H1 (cell line): ENCODE results near the gene GBF1. TPM values are rescaled to one million over a fixed set of nuclear protein-coding genes. Genes with fewer than 3 reads are reported as not detected.

Experiments used
- CTCF ChIA-PET: fragments of 300-600 bp; sonication (Branson Sonifier 250); formaldehyde crosslinking; loops from one replicate; lab custom pipeline; 2021; ENCODE audit not compliant: partially characterized antibody; lab: Charles Lee
- POLR2A ChIA-PET: fragments of 300-600 bp; sonication (Branson Sonifier 250); formaldehyde crosslinking; loops from one replicate; lab custom pipeline; 2021; ENCODE audit warnings: inconsistent platforms; ENCODE audit not compliant: partially characterized antibody; lab: Charles Lee
- DNase-seq, 2 experiments: peaks; one replicate each; pipeline versions ENCODE4 v3.0.0 to v3.0.0-alpha.2; 2010 to 2022; ENCODE audit warnings: low spot score in 2 of 2, low read depth in 1 of 2, mixed read lengths in 1 of 2
- FAIRE-seq: peaks from 2 replicates; lab custom pipeline; 2011; peaks lifted over from hg19 to GRCh38; lab: Jason Lieb, UNC
- H2AFZ ChIP-seq: 2 replicates; pipeline ENCODE4 v1.8.1; 2012; ENCODE audit warnings: low read length, inconsistent platforms
- H2AK5ac ChIP-seq: 2 replicates; pipeline ENCODE4 v1.6.1; 2013; ENCODE audit warnings: low read depth, low read length
- H2BK120ac ChIP-seq: replicated peaks from 2 replicates; pipeline ENCODE3; 2013; ENCODE audit warnings: low read depth, low read length, inconsistent platforms
- H2BK12ac ChIP-seq: 2 replicates; pipeline ENCODE4 v1.6.1; 2013; ENCODE audit warnings: low read depth, low read length
- H2BK15ac ChIP-seq: 2 replicates; pipeline ENCODE4 v1.6.1; 2013; ENCODE audit warnings: low read length
- H2BK20ac ChIP-seq: 2 replicates; pipeline ENCODE4 v1.6.1; 2013; ENCODE audit warnings: low read length
- H2BK5ac ChIP-seq: 2 replicates; pipeline ENCODE4 v1.6.1; 2013; ENCODE audit warnings: low read depth, low read length
- H3K14ac ChIP-seq: 2 replicates; pipeline ENCODE4 v1.6.1; 2013; ENCODE audit warnings: inconsistent platforms; ENCODE audit not compliant: insufficient read length
- H3K18ac ChIP-seq: 2 replicates; pipeline ENCODE4 v1.6.1; 2013; ENCODE audit warnings: low read length; ENCODE audit errors: extremely low read depth
- H3K23ac ChIP-seq: 2 replicates; pipeline ENCODE4 v1.6.1; 2013; ENCODE audit warnings: inconsistent platforms; ENCODE audit not compliant: insufficient read length
- H3K23me2 ChIP-seq: 2 replicates; pipeline ENCODE4 v1.6.1; 2013; ENCODE audit warnings: low read depth, low read length
- H3K27ac ChIP-seq: 2 replicates; pipeline ENCODE4 v1.6.1; 2011; ENCODE audit warnings: low read depth, low read length, inconsistent platforms
- H3K27me3 ChIP-seq, 4 experiments: replicated peaks in 1 of 4; 1 replicate in 1 of 4; 2 replicates in 3 of 4; pipeline versions ENCODE4 v1.6.1 to v1.8.1; 2011 to 2013; ENCODE audit warnings: low read length in 3 of 4, mild to moderate bottlenecking in 3 of 4, inconsistent platforms in 2 of 4, mixed read lengths in 2 of 4, moderate library complexity in 1 of 4; ENCODE audit not compliant: control insufficient read depth in 3 of 4, insufficient read depth in 3 of 4; ENCODE audit errors: extremely low read depth in 1 of 4
- H3K36me3 ChIP-seq, 4 experiments: 2 replicates each; pipeline versions ENCODE4 v1.6.1 to v1.8.1; 2011 to 2013; ENCODE audit warnings: mild to moderate bottlenecking in 4 of 4, low read length in 3 of 4, moderate library complexity in 2 of 4, control low read depth in 1 of 4, inconsistent platforms in 1 of 4; ENCODE audit not compliant: insufficient read depth in 4 of 4, control insufficient read depth in 2 of 4
- H3K4ac ChIP-seq: replicated peaks from 2 replicates; pipeline ENCODE3; 2013; ENCODE audit warnings: low read length, low read depth, mixed read lengths, inconsistent platforms; ENCODE audit not compliant: insufficient read length
- H3K4me1 ChIP-seq, 4 experiments: replicated peaks in 1 of 4; 1 replicate in 1 of 4; 2 replicates in 3 of 4; pipeline versions ENCODE4 v1.6.1 to v1.8.1; 2011 to 2013; ENCODE audit warnings: low read length in 3 of 4, inconsistent platforms in 2 of 4, mixed read lengths in 1 of 4; ENCODE audit not compliant: insufficient read depth in 4 of 4, control insufficient read depth in 3 of 4
- H3K4me2 ChIP-seq, 2 experiments: 2 replicates each; pipeline versions ENCODE4 v1.6.1 to v1.8.1; 2011 to 2013; ENCODE audit warnings: low read depth in 2 of 2, low read length in 2 of 2, control low read depth in 1 of 2, inconsistent platforms in 1 of 2, mild to moderate bottlenecking in 1 of 2; ENCODE audit not compliant: insufficient read depth in 1 of 2
- H3K4me3 ChIP-seq, 4 experiments: fragments of 200-600, 300-600 bp in 1 of 4; sonication (generic), shearing (Covaris generic), sonication (Bioruptor Twin) in 1 of 4; 2 replicates each; pipeline versions ENCODE4 v1.5.1 to v1.8.1; 2011 to 2016; ENCODE audit warnings: low read length in 4 of 4, low read depth in 3 of 4, control low read depth in 2 of 4, inconsistent platforms in 2 of 4, mild to moderate bottlenecking in 2 of 4, mixed read lengths in 1 of 4, moderate library complexity in 1 of 4; ENCODE audit not compliant: insufficient read depth in 2 of 4; ENCODE audit errors: extremely low read depth in 1 of 4
- H3K56ac ChIP-seq: replicated peaks from 2 replicates; pipeline ENCODE3; 2013; ENCODE audit warnings: low read depth, mild to moderate bottlenecking, mixed read lengths, low read length, inconsistent platforms; ENCODE audit not compliant: insufficient read length
- H3K79me1 ChIP-seq: 2 replicates; pipeline ENCODE4 v1.6.1; 2013; ENCODE audit warnings: low read depth, low read length, control low read depth
- H3K79me2 ChIP-seq, 2 experiments: 2 replicates each; pipeline versions ENCODE4 v1.6.1 to v1.8.1; 2012 to 2013; ENCODE audit warnings: low read length in 2 of 2, mild to moderate bottlenecking in 2 of 2, inconsistent platforms in 1 of 2; ENCODE audit not compliant: insufficient read depth in 2 of 2, control insufficient read depth in 1 of 2
- H3K9ac ChIP-seq, 4 experiments: replicated peaks in 1 of 4; 1 replicate in 1 of 4; 2 replicates in 3 of 4; pipeline versions ENCODE4 v1.6.1 to v1.8.1; 2011 to 2013; ENCODE audit warnings: low read depth in 3 of 4, low read length in 3 of 4, control low read depth in 2 of 4, mild to moderate bottlenecking in 2 of 4, moderate library complexity in 2 of 4, inconsistent platforms in 1 of 4; ENCODE audit errors: extremely low read depth in 1 of 4
- H3K9me3 ChIP-seq, 2 experiments: 2 replicates each; pipeline versions ENCODE4 v1.6.1 to v1.8.1; 2012 to 2013; ENCODE audit warnings: mild to moderate bottlenecking in 2 of 2, moderate library complexity in 2 of 2, control low read depth in 1 of 2, inconsistent platforms in 1 of 2, low read depth in 1 of 2, low read length in 1 of 2, mixed read lengths in 1 of 2; ENCODE audit not compliant: insufficient read depth in 2 of 2
- H4K20me1 ChIP-seq, 2 experiments: replicated peaks in 1 of 2; 2 replicates each; pipeline versions ENCODE3 to v1.8.1; 2011 to 2013; ENCODE audit warnings: inconsistent platforms in 2 of 2, low read length in 2 of 2, mild to moderate bottlenecking in 1 of 2; ENCODE audit not compliant: insufficient read depth in 2 of 2, control insufficient read depth in 1 of 2
- H4K5ac ChIP-seq: 2 replicates; pipeline ENCODE4 v1.6.1; 2013; ENCODE audit warnings: low read length, low read depth, mixed read lengths, inconsistent platforms; ENCODE audit not compliant: insufficient read length
- H4K8ac ChIP-seq: 2 replicates; pipeline ENCODE4 v1.8.0; 2013; ENCODE audit warnings: mild to moderate bottlenecking, moderate library complexity, low read length, inconsistent platforms; ENCODE audit not compliant: insufficient read depth; ENCODE audit errors: extremely low read depth
- H4K91ac ChIP-seq: replicated peaks from 2 replicates; pipeline ENCODE3; 2013; ENCODE audit warnings: low read length, mixed read lengths, inconsistent platforms; ENCODE audit not compliant: insufficient read length
- ASH2L ChIP-seq: fragments of 200-600, 300-600 bp; sonication (generic); IDR thresholded peaks from one replicate; pipeline ENCODE4 v1.7.1; 2017; ENCODE audit warnings: low read length
- CBX8 ChIP-seq: fragments of 300-800, 300-1000 bp; sonication (generic); IDR thresholded peaks from 2 replicates; pipeline ENCODE4 v1.7.1; 2016; ENCODE audit warnings: low read depth, low read length, borderline replicate concordance
- GTF2F1 ChIP-seq: IDR thresholded peaks from 2 replicates; pipeline ENCODE4 v1.6.1; 2012; ENCODE audit warnings: low read depth, low read length, improper control_type of control experiment, borderline replicate concordance
- HDAC2 ChIP-seq, 2 experiments: fragments of 300-600 bp in 1 of 2; sonication (generic) in 1 of 2; IDR thresholded peaks; 2 replicates each; pipeline ENCODE4 v1.6.1; 2011 to 2012; ENCODE audit warnings: low read depth in 2 of 2, low read length in 2 of 2, mild to moderate bottlenecking in 2 of 2, moderate library complexity in 2 of 2, borderline replicate concordance in 1 of 2, inconsistent platforms in 1 of 2
- JUN ChIP-seq: IDR thresholded peaks from 2 replicates; pipeline ENCODE4 v1.6.1; 2011; ENCODE audit warnings: low read depth, mild to moderate bottlenecking, improper control_type of control experiment, low read length
- KDM4A ChIP-seq: IDR thresholded peaks from one replicate; pipeline ENCODE4 v1.7.1; 2012; ENCODE audit warnings: low read depth, mild to moderate bottlenecking, moderate library complexity, low read length, inconsistent platforms; ENCODE audit not compliant: severe bottlenecking
- MAFK ChIP-seq: IDR thresholded peaks from 2 replicates; pipeline ENCODE4 v1.6.1; 2012; ENCODE audit warnings: low read depth, mild to moderate bottlenecking, improper control_type of control experiment, low read length
- POLR2A ChIP-seq, 2 experiments: IDR thresholded peaks; 1 replicate in 1 of 2; 2 replicates in 1 of 2; pipeline ENCODE4 v1.6.1; 2011; ENCODE audit warnings: low read depth in 2 of 2, low read length in 2 of 2, mild to moderate bottlenecking in 2 of 2; ENCODE audit errors: control extremely low read depth in 1 of 2
- RAD21 ChIP-seq, 2 experiments: IDR thresholded peaks in 1 of 2; conservative IDR thresholded peaks in 1 of 2; 2 replicates each; pipeline ENCODE4 v1.6.1; 2011; ENCODE audit warnings: low read depth in 2 of 2, low read length in 2 of 2, improper control_type of control experiment in 1 of 2, inconsistent platforms in 1 of 2, mild to moderate bottlenecking in 1 of 2, moderate library complexity in 1 of 2
- SIX5 ChIP-seq: IDR thresholded peaks from 2 replicates; pipeline ENCODE4 v1.6.1; 2011; ENCODE audit warnings: mild to moderate bottlenecking, low read depth, low read length
- polyA plus RNA-seq, 7 experiments: library from polyadenylated mRNA; depleted of rRNA in 3 of 7; stranded (reverse) in 5 of 7; unstranded in 2 of 7; fragments of >200 nt in 5 of 7; fragments of 200-250 nt in 2 of 7; gene quantifications; 1 replicate in 5 of 7; 2 replicates in 1 of 7; 4 replicates in 1 of 7; pipeline versions ENCODE4 v1.2.1 to v1.2.3, GENCODE V29; 2011 to 2013; ENCODE audit warnings: missing spikeins in 2 of 7, mixed read lengths in 2 of 7
- total RNA-seq: library from RNA; stranded (reverse); fragmentation: NEBNext Ultra II Directional; extraction: Animal tissue kit (Norgen Biotek cat#: 25700); gene quantifications from 2 replicates; pipeline ENCODE4 v1.2.1, GENCODE V29; 2021

GBF1 gene
- total and polyA plus RNA-seq, 2 of the 8 experiments (the other 6 are each of a cell fraction or from before 2014, with no cell fraction given): 11.0 to 25.5 TPM

- DNase-seq: no peak
- H2BK15ac ChIP-seq: no peak overlapping the region
- no peak overlapping the region for H3K9ac ChIP-seq
- H3K23ac ChIP-seq: no peak overlapping the region
- H2BK5ac ChIP-seq: no peak overlapping the region
- no peak overlapping the region for H4K5ac ChIP-seq
- CTCF ChIA-PET: interaction anchor here (0.8 to 7.0 kb wide), 9 partner anchors 17 to 93 kb away, joined by 3 to 35 read pairs (median 6); no protein-coding TSS in a partner anchor
- H2AFZ ChIP-seq: no peak overlapping the region
- H2BK120ac ChIP-seq: no peak overlapping the region
- no peaks in the 10 kb centered on the region; the same call in 1 of the 2 replicates for H3K79me1 ChIP-seq
- no peaks in the 10 kb centered on the region for H3K27me3 ChIP-seq
- H4K91ac ChIP-seq: no peak overlapping the region
- no peak overlapping the region for H2AK5ac ChIP-seq
- no peaks in the 10 kb centered on the region for H3K9me3 ChIP-seq
- no peak overlapping the region for H3K56ac ChIP-seq
- H2BK12ac ChIP-seq: no peak overlapping the region
- no peak overlapping the region for H3K4me3 ChIP-seq
- POLR2A ChIA-PET: no interaction called here
- no peak overlapping the region for H3K4ac ChIP-seq
- no peaks in the 10 kb centered on the region for H3K4me1 ChIP-seq
- no peak overlapping the region for H4K8ac ChIP-seq
- peaks cover 4 to 6% of the 10 kb centered on the region in 2 experiments for H4K20me1 ChIP-seq
- peaks cover 0 to 2% (median 0%) of the 10 kb centered on the region in 4 experiments; a peak in 1 of 8 replicates for H3K36me3 ChIP-seq
- FAIRE-seq: no peak
- TF ChIP-seq GTF2F1 (no peak), RAD21 (IDR thresholded peaks at IDR 0.05 in 1 of 2, conservative IDR thresholded peaks at IDR 0.05 in 1 of 2; ENCODE audit: low read depth in 2 of 2, low read length in 2 of 2) (no peak), SIX5 (no peak), HDAC2 (IDR thresholded peaks at IDR 0.05; ENCODE audit: borderline replicate concordance in 1 of 2, low read depth in 2 of 2, low read length in 2 of 2) (no peak), ASH2L (no peak), POLR2A (IDR thresholded peaks at IDR 0.05; ENCODE audit: control extremely low read depth in 1 of 2, low read depth in 2 of 2, low read length in 2 of 2) (no peak), JUN (no peak), KDM4A (no peak), CBX8 (no peak), MAFK (no peak)
- H3K79me2 ChIP-seq: no peaks in the 10 kb centered on the region
- no peak overlapping the region for H2BK20ac ChIP-seq
- H3K18ac ChIP-seq: no peak overlapping the region
- H3K23me2 ChIP-seq: no peaks in the 10 kb centered on the region
- no peak overlapping the region for H3K14ac ChIP-seq
- no peak overlapping the region for H3K4me2 ChIP-seq
- H3K27ac ChIP-seq: no peak overlapping the region
Observed at GRCh38 chr10:102267748-102268147, 22.4 kb downstream of the GBF1 start.
